A549 treated with Hydrocortisone at 1 μM for 4 hours (cell line): ENCODE results near the gene PIGW. TPM values are rescaled to one million over a fixed set of nuclear protein-coding genes. Genes with fewer than 3 reads are reported as not detected.

ENCODE experiments used
- total RNA-seq: library from RNA; stranded (reverse); fragments of 200-300 nt; extraction: Qiagen RNA extraction; gene quantifications from 5 replicates; pipeline ENCODE4 v1.2.3, GENCODE V29; 2022

Gene PIGW, protein sequence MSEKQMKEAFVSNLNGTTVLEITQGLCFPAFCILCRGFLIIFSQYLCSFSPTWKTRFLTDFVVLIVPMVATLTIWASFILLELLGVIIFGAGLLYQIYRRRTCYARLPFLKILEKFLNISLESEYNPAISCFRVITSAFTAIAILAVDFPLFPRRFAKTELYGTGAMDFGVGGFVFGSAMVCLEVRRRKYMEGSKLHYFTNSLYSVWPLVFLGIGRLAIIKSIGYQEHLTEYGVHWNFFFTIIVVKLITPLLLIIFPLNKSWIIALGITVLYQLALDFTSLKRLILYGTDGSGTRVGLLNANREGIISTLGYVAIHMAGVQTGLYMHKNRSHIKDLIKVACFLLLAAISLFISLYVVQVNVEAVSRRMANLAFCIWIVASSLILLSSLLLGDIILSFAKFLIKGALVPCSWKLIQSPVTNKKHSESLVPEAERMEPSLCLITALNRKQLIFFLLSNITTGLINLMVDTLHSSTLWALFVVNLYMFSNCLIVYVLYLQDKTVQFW
- total RNA-seq: 22.5 to 32.3 TPM (median 23.4 TPM) in 5 replicates

DNA sequence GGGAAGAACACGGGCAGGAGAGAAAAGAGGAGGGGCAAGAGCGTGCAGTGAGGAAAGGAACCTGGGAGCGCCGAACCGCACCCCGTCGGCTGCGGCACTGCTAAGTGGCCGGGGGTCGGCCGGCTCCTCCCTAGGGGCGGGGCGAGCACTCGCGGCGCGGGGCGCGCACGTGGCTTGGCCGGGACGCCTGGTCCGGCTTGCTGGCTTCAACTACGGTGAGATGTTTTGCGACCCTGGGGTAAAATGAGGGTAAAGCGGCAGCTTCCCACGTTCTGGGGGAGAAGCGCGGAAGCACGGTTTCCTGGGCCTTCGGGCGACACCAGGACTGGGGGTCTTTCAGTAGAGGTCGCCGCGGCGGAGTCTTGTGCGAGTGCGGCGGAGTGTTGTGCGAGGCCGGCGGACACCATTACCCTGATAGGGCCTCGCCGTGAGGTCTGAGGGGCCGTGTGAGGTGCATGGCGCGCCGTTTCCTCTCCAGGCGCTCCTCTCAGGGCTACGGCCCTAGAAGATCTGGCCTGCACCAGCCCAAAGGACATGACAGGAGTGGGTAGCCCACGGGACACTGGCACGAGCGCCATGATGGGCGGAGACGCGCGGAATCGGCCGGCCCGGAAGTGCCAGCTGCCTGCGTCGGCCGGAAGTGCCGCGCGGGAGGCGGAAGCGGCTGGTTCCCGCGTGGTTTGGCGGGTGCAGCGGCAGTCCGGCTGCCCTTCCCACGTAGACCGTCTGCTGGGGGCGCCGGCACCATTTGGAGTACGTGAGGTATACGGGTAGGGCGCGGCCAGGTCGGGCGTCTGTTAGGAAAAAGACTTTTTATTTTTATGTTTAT lies at the start of gene PIGW, which contains the start of gene MYO19:
TSS of gene PIGW (plus strand) at position 148 of the 829 bp plus-strand sequence. CDS start 2,115 bp downstream, outside the sequence.
TSS of gene MYO19 (minus strand) at position 29 of the 829 bp plus-strand sequence. CDS start 2,330 bp downstream, outside the sequence.

DNA sequence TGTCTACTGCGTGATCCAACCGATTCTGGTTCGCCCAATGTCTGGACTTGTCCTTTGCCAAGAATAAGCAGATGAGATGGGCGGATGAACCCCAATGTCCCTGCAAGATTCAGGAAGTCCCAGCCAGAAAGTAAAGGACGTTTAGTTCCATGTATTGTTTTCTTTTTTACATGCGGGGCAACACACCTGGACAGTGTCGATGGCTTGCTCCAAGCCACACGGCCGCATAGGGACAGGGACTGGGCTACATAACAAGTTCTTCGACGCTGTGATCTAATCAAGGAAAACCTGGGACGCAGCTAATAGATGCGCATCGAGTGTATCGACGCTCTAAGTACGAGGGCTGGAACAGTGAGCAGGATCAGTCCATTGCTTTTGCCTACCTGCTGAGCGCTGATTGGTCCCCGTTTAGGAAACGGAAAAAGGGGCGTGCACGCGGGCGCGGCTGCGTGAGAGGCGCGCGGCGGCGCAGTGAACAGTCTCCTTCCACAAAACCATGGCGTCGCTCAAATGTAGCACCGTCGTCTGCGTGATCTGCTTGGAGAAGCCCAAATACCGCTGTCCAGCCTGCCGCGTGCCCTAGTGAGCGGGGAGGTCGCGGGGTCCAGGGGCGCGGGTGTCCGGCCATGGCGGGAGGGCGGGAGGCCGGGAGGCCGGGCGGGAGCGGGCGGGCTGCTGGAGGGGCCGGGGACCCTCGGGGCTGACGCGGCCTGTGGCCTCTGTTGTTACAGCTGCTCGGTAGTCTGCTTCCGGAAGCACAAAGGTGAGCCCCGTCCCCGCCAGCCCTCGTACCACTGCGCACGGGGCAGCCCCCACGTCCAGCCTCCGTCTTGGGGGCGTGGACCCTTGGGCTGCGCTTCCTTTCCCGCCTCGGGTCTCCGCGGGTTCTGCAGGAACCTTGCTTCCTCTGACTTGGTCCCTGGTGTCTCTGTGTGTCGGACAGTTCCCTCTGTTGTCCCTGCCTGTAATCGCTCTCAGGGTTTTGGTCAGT lies 48.3 kb upstream of the PIGW start, which contains the start of gene ZNHIT3:
TSS of gene ZNHIT3 (plus strand) at position 478 of the 991 bp plus-strand sequence. CDS start at position 497, 19 bp downstream.

DNA sequence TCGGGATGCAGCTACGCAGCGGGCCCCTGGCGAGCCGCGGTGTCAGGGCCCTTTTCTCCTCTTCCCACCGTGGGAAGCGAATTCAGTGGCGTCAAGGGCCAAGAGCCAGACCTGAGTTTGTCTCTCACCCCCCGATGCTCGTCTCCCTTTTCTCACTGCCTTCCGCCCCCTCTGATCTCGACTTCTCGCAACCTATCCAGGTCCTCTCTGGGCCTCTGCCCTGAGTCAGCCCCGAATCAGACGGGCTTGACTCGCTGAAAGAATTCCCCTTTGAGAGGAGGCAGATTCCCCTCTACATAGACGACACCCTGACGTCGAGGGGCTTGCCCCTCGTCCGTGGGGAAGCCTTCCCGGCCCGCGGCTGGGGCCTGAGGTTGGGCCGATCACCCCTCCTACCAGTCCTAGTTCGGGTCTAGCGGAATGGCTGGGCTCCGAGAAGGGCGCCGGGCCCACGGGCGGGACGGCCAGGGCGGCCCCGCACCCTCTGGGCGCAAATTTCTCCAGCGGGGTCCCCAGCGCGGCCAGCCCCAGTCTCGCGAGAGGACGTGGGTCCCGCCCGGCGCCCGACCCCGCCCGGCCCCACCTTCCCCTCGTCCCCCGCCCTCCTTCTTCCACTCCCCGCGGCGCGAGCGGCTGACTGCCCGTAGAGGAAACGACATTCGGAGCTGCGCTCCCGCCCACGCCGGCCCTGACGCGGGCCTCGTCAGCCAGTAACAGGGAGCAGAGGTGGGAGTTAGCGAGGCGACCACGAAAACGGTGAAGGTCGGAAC lies 9.7 kb downstream of the PIGW start, which contains the start of gene GGNBP2:
TSS of gene GGNBP2 (plus strand) at position 613 of the 770 bp plus-strand sequence. CDS start 806 bp downstream, outside the sequence.

Other genes starting within 250 kb of the PIGW start
- not detected in 5 replicates for gene TBC1D3G, start 211.1 kb upstream of the PIGW start, total RNA-seq
- not detected in 5 replicates for gene TBC1D3H, start 146.6 kb upstream of the PIGW start, total RNA-seq
- 77.2 to 87.0 TPM (median 83.6 TPM) in 5 replicates for gene ZNHIT3, start 48.3 kb upstream of the PIGW start, total RNA-seq
- 51.9 to 59.2 TPM (median 57.1 TPM) in 5 replicates for gene MYO19, start 119 bp upstream of the PIGW start, total RNA-seq
- 61.3 to 69.8 TPM (median 62.0 TPM) in 5 replicates for gene GGNBP2, start 9.9 kb downstream of the PIGW start, total RNA-seq
- gene DHRS11, start 56.9 kb downstream of the PIGW start, total RNA-seq: 7.5 to 9.1 TPM (median 8.6 TPM) in 5 replicates
- gene MRM1, start 66.6 kb downstream of the PIGW start, total RNA-seq: 13.3 to 17.2 TPM (median 15.0 TPM) in 5 replicates